ENCODE results near the gene RFX8.

RFX8 gene

GRCh38 chr2:101369100-101369499 is 105.8 kb downstream of the RFX8 start:
- no peaks in the 10 kb centered on the region for H3K27me3 ChIP-seq (ENCODE audit: control insufficient read depth, insufficient read depth, low read length, poor library complexity, severe bottlenecking)
- H3K36me3 ChIP-seq (ENCODE audit: control insufficient read depth, insufficient read depth, low read length), result no peaks in the 10 kb centered on the region
- 95 to 96% methylated on average over 4 of the region's 4 CpGs for WGBS, 2 experiments
- H3K27ac ChIP-seq (ENCODE audit: insufficient read depth, low read depth, low read length, poor library complexity, severe bottlenecking), result no peak overlapping the region
- no peaks in the 10 kb centered on the region for H3K4me1 ChIP-seq (ENCODE audit: control insufficient read depth, insufficient read depth, low read length)
- no peaks in the 10 kb centered on the region for H3K9me3 ChIP-seq (ENCODE audit: control insufficient read depth, low read length)
- no peak overlapping the region for H3K4me3 ChIP-seq (ENCODE audit: insufficient read depth, low read depth, low read length)

GRCh38 chr2:101368376-101368775 is 106.5 kb downstream of the RFX8 start:
- H3K4me1 ChIP-seq (ENCODE audit: control insufficient read depth, insufficient read depth, low read length), result no peaks in the 10 kb centered on the region
- H3K27me3 ChIP-seq (ENCODE audit: control insufficient read depth, insufficient read depth, low read length, poor library complexity, severe bottlenecking), result no peaks in the 10 kb centered on the region
- H3K4me3 ChIP-seq (ENCODE audit: insufficient read depth, low read depth, low read length), result no peak overlapping the region
- no peaks in the 10 kb centered on the region for H3K9me3 ChIP-seq (ENCODE audit: control insufficient read depth, low read length)
- H3K36me3 ChIP-seq (ENCODE audit: control insufficient read depth, insufficient read depth, low read length), result no peaks in the 10 kb centered on the region
- H3K27ac ChIP-seq (ENCODE audit: insufficient read depth, low read depth, low read length, poor library complexity, severe bottlenecking), result no peak overlapping the region
- 92 to 93% methylated on average over 5 of the region's 5 CpGs for WGBS, 2 experiments

DNA sequence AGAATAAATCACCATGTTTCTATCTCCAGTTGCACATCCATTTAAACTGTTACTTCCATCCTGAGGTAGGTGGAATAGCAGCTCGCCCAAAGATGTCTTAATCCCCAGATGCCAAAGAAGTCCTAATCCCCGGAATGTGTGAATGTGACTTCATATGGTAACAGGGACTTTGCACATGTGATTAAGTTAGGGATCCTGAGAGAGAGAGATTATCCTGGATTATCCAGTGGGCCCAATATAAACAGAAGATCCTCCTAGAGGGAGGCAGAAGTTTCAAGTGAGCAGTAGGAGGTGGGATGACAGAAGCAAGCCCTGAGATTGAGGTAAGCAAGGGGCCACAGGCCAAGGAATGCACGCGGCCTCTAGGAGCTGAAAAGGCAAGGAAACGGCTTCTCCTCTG is 107.4 kb downstream of the RFX8 start:
- Histone ChIP-seq H3K27ac (ENCODE audit: insufficient read depth, low read depth, low read length, poor library complexity, severe bottlenecking) (no peak overlapping the region), H3K4me1 (ENCODE audit: control insufficient read depth, insufficient read depth, low read length) (peaks cover under 1% of the 10 kb centered on the region), H3K9me3 (ENCODE audit: control insufficient read depth, low read length) (no peaks in the 10 kb centered on the region), H3K4me3 (ENCODE audit: insufficient read depth, low read depth, low read length) (no peak overlapping the region), H3K36me3 (ENCODE audit: control insufficient read depth, insufficient read depth, low read length) (no peaks in the 10 kb centered on the region), H3K27me3 (ENCODE audit: control insufficient read depth, insufficient read depth, low read length, poor library complexity, severe bottlenecking) (no peaks in the 10 kb centered on the region)
- 85 to 90% methylated on average over 5 of the region's 5 CpGs for WGBS, 2 experiments

DNA sequence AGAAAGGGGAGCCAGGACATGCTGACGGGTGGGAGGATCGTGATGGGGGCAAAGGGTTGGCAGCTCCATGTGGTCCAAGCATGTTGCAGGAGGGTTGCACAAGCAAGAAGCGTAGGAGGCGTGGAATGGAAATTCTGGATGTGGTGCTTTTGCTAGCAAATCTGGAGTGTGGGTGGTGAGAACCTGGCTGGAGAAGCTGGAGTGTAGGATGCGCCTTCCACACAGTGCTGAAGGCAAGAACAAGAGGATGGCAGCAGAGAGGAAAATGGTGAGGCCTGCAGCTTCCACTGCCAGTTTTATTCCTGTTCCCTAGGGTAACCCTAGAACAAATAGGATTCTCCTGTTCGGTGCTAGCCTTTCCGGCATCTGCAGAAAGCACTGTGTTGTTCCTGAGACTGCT is 110.0 kb downstream of the RFX8 start:
- no peaks in the 10 kb centered on the region for H3K27me3 ChIP-seq (ENCODE audit: control insufficient read depth, insufficient read depth, low read length, poor library complexity, severe bottlenecking)

DNA sequence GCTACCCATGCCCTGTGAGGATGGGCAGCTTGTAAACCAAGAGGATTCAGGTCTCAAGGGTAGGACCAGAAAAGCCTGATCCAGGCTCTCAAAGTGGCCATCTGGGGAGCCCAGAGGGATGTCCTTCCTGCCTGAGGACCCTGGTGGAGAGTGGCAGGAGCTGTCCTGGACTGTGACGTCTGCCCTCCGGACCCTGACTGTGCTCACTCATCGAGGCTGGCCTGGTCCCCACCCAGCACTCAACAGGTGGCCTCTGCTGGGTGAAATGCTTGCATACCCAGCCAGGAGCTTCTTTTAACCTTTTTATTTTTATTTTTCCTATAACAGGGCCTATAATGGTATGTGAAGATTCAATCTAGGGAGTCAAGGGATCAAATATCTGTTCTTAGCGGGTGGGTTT is 112.1 kb downstream of the RFX8 start:
- Histone ChIP-seq H3K36me3 (ENCODE audit: control insufficient read depth, insufficient read depth, low read length) (no peaks in the 10 kb centered on the region), H3K4me1 (ENCODE audit: control insufficient read depth, insufficient read depth, low read length) (peaks cover 8% of the 10 kb centered on the region), H3K4me3 (ENCODE audit: insufficient read depth, low read depth, low read length) (no peak overlapping the region), H3K27me3 (ENCODE audit: control insufficient read depth, insufficient read depth, low read length, poor library complexity, severe bottlenecking) (no peaks in the 10 kb centered on the region), H3K9me3 (ENCODE audit: control insufficient read depth, low read length) (no peaks in the 10 kb centered on the region), H3K27ac (ENCODE audit: insufficient read depth, low read depth, low read length, poor library complexity, severe bottlenecking) (no peak overlapping the region)
- WGBS, 2 experiments, result 79 to 84% methylated on average over 4 of the region's 4 CpGs

More for the DNA sequence above, 110.0 kb downstream of the RFX8 start:
- Histone ChIP-seq H3K27ac (ENCODE audit: insufficient read depth, low read depth, low read length, poor library complexity, severe bottlenecking) (no peak overlapping the region), H3K9me3 (ENCODE audit: control insufficient read depth, low read length) (no peaks in the 10 kb centered on the region), H3K4me1 (ENCODE audit: control insufficient read depth, insufficient read depth, low read length) (peaks cover 8% of the 10 kb centered on the region), H3K36me3 (ENCODE audit: control insufficient read depth, insufficient read depth, low read length) (no peaks in the 10 kb centered on the region), H3K4me3 (ENCODE audit: insufficient read depth, low read depth, low read length) (no peak overlapping the region)
- WGBS, 2 experiments, result 95% methylated on average over 7 of the region's 7 CpGs

DNA sequence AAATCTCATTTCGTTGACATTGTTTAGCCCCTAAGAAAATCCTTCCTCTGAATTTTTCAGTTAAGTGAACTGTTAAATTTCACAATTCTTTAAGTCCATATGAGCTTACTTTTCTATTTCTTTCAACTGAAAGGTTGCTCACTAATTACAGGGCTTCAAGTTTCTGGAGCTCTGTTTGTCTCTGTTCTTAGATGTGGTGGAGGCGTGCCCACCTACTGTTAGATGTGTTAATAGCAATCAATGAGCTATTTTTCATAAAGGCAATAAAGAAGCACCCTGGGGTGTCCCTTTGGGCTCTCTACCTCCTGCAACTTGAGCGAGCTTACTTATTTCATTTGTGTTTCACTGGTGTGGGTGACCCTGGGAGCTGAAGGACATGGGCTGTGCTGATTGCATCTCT is 112.6 kb downstream of the RFX8 start:
- Histone ChIP-seq H3K27me3 (ENCODE audit: control insufficient read depth, insufficient read depth, low read length, poor library complexity, severe bottlenecking) (no peaks in the 10 kb centered on the region), H3K9me3 (ENCODE audit: control insufficient read depth, low read length) (no peaks in the 10 kb centered on the region), H3K4me1 (ENCODE audit: control insufficient read depth, insufficient read depth, low read length) (peaks cover 8% of the 10 kb centered on the region), H3K27ac (ENCODE audit: insufficient read depth, low read depth, low read length, poor library complexity, severe bottlenecking) (no peak overlapping the region), H3K4me3 (ENCODE audit: insufficient read depth, low read depth, low read length) (no peak overlapping the region), H3K36me3 (ENCODE audit: control insufficient read depth, insufficient read depth, low read length) (no peaks in the 10 kb centered on the region)
- 74 to 90% methylated on average over 2 to 3 of the region's 3 CpGs for whole genome bisulfite sequencing, 2 experiments

- 90 to 93% methylated on average over 2 of the region's 2 CpGs for WGBS, 2 experiments
- Histone ChIP-seq H3K4me3 (ENCODE audit: insufficient read depth, low read depth, low read length) (no peak overlapping the region), H3K4me1 (ENCODE audit: control insufficient read depth, insufficient read depth, low read length) (peaks cover 8% of the 10 kb centered on the region), H3K9me3 (ENCODE audit: control insufficient read depth, low read length) (no peaks in the 10 kb centered on the region), H3K27ac (ENCODE audit: insufficient read depth, low read depth, low read length, poor library complexity, severe bottlenecking) (no peak overlapping the region), H3K27me3 (ENCODE audit: control insufficient read depth, insufficient read depth, low read length, poor library complexity, severe bottlenecking) (no peaks in the 10 kb centered on the region), H3K36me3 (ENCODE audit: control insufficient read depth, insufficient read depth, low read length) (no peaks in the 10 kb centered on the region)
These were observed 113.4 kb downstream of the RFX8 start for GRCh38 chr2:101361522-101361921.

DNA sequence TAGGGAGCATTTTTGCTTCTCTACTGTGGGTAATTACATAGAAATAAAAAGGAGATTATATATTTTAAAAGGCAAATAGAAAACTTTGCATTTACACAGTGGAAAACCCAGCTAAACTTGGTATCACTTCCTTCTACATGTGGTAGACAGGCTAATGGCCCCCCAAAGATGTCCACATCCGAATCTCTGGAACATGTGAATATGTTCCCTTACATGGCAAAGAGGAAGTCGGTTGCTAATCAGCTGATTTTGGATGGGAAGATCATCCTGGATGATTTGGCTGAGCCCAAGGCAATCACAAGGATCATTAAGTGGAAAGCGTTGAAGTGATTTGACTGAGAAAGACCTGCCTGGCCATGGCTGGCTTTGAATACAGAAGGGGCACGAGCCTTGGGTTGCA is 113.8 kb downstream of the RFX8 start:
- Histone ChIP-seq H3K9me3 (ENCODE audit: control insufficient read depth, low read length) (no peaks in the 10 kb centered on the region), H3K27me3 (ENCODE audit: control insufficient read depth, insufficient read depth, low read length, poor library complexity, severe bottlenecking) (no peaks in the 10 kb centered on the region), H3K27ac (ENCODE audit: insufficient read depth, low read depth, low read length, poor library complexity, severe bottlenecking) (no peak overlapping the region), H3K4me1 (ENCODE audit: control insufficient read depth, insufficient read depth, low read length) (peaks cover 8% of the 10 kb centered on the region), H3K4me3 (ENCODE audit: insufficient read depth, low read depth, low read length) (no peak overlapping the region), H3K36me3 (ENCODE audit: control insufficient read depth, insufficient read depth, low read length) (no peaks in the 10 kb centered on the region)
- 86 to 92% methylated on average over 4 of the region's 4 CpGs for WGBS, 2 experiments

GRCh38 chr2:101360232-101360631 is 114.7 kb downstream of the RFX8 start:
- 68 to 75% methylated on average over 4 of the region's 4 CpGs for WGBS, 2 experiments
- no peak overlapping the region for H3K27ac ChIP-seq (ENCODE audit: insufficient read depth, low read depth, low read length, poor library complexity, severe bottlenecking)
- H3K9me3 ChIP-seq (ENCODE audit: control insufficient read depth, low read length), result no peaks in the 10 kb centered on the region

DNA sequence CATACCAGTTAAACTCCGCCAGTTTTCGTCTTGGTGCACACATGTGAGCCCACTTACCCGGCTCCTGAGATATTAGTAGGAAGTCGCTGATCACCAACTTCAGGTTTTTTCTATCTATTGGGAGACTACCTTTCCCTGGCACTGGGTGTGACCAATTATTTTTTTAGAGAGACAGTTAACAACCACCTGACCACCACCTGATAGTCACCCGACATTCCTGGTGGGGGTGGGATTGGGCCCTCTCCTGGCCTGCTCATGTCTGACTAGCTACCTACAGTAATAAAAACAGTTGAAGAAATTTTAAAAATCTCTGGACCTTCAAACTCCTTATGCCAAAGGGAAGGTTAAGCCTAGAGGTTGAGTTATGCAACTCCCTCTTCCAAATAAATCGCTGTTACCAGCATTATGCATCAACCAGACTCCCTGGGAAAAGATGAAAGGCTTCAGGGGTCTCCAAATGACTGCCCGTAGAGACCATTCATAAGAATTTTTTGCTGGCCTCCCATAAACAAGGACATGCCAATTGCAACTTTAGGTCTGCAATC is 115.4 kb downstream of the RFX8 start:
- Histone ChIP-seq H3K27ac (ENCODE audit: insufficient read depth, low read depth, low read length, poor library complexity, severe bottlenecking) (no peak overlapping the region), H3K27me3 (ENCODE audit: control insufficient read depth, insufficient read depth, low read length, poor library complexity, severe bottlenecking) (no peaks in the 10 kb centered on the region), H3K4me1 (ENCODE audit: control insufficient read depth, insufficient read depth, low read length) (peaks cover 8% of the 10 kb centered on the region), H3K4me3 (ENCODE audit: insufficient read depth, low read depth, low read length) (no peak overlapping the region), H3K9me3 (ENCODE audit: control insufficient read depth, low read length) (no peaks in the 10 kb centered on the region), H3K36me3 (ENCODE audit: control insufficient read depth, insufficient read depth, low read length) (no peaks in the 10 kb centered on the region)
- 94 to 96% methylated on average over 7 of the region's 7 CpGs for WGBS, 2 experiments

More at GRCh38 chr2:101360232-101360631, 114.7 kb downstream of the RFX8 start:
- Histone ChIP-seq H3K4me1 (ENCODE audit: control insufficient read depth, insufficient read depth, low read length) (peaks cover 8% of the 10 kb centered on the region), H3K4me3 (ENCODE audit: insufficient read depth, low read depth, low read length) (no peak overlapping the region), H3K36me3 (ENCODE audit: control insufficient read depth, insufficient read depth, low read length) (no peaks in the 10 kb centered on the region), H3K27me3 (ENCODE audit: control insufficient read depth, insufficient read depth, low read length, poor library complexity, severe bottlenecking) (no peaks in the 10 kb centered on the region)

DNA sequence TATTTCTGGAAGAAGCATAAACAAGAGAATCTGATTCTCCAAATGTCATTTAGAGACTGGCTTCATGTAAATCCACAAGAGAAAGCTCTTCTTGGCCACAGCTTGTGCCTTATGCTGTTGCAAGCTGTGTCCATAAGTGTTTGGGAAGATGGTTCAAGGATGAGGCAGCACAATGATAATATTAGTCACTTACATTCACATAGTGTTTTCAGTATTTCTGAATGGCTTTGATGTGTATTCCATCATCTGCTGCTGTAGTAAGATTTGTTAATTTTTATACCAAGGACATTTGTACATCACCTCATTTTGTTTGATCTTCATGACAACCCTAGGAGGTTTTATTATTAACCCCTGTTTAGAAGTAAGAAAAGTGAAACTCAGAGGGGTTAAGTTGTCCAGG is 117.5 kb downstream of the RFX8 start:
- H3K27ac ChIP-seq (ENCODE audit: insufficient read depth, low read depth, low read length, poor library complexity, severe bottlenecking), result no peak overlapping the region

More for the DNA sequence above, 117.5 kb downstream of the RFX8 start:
- Histone ChIP-seq H3K4me3 (ENCODE audit: insufficient read depth, low read depth, low read length) (no peak overlapping the region), H3K36me3 (ENCODE audit: control insufficient read depth, insufficient read depth, low read length) (no peaks in the 10 kb centered on the region), H3K4me1 (ENCODE audit: control insufficient read depth, insufficient read depth, low read length) (peaks cover 6% of the 10 kb centered on the region), H3K9me3 (ENCODE audit: control insufficient read depth, low read length) (no peaks in the 10 kb centered on the region), H3K27me3 (ENCODE audit: control insufficient read depth, insufficient read depth, low read length, poor library complexity, severe bottlenecking) (no peaks in the 10 kb centered on the region)

Measured in ectodermal cell (in vitro differentiated cells).